GM12878 (cell line): Measurements from ENCODE around the gene CHMP1B. TPM values are rescaled to one million over a fixed set of nuclear protein-coding genes. Genes with fewer than 3 reads are reported as not detected.

Source experiments
- ATAC-seq: fragments of 200-7000 bp; cut with Tn5 transposase; 3 replicates; pipeline ENCODE4 v1.9.1; 2020; ENCODE audit warnings: mild to moderate bottlenecking, moderate library complexity
- BruUV-seq: library from RNA; stranded (reverse); fragments of 400-500 nt; replicated peaks from 2 replicates; lab custom pipeline; 2021; lab: Mats Ljungman, UMichigan
- CTCF ChIA-PET: fragments of 300-600 bp; sonication (Branson Sonifier 250); formaldehyde crosslinking; extraction: SDS; loops from one replicate; lab custom pipeline; 2021; ENCODE audit warnings: inconsistent platforms; lab: Yijun Ruan, JAX
- POLR2A ChIA-PET: fragments of 350-600 bp; formaldehyde crosslinking; extraction: SDS; loops from one replicate; lab custom pipeline; 2021; ENCODE audit warnings: inconsistent platforms; lab: Charles Lee
- RAD21 ChIA-PET: fragments of 300-600 bp; sonication (Branson Sonifier 250); formaldehyde crosslinking; loops from one replicate; lab custom pipeline; 2023; ENCODE audit warnings: antibody characterized with exemption; ENCODE audit not compliant: unreplicated experiment; lab: Charles Lee
- SMC1A ChIA-PET: fragments of 300-600 bp; sonication (Branson Sonifier 250); formaldehyde crosslinking; loops from one replicate; lab custom pipeline; 2023; ENCODE audit not compliant: unreplicated experiment, uncharacterized antibody; lab: Charles Lee
- DNase-seq: peaks from one replicate; pipeline ENCODE4 v3.0.0-alpha.2; 2011; ENCODE audit warnings: low read depth, low spot score
- FAIRE-seq: peaks from 3 replicates; lab custom pipeline; 2011; peaks lifted over from hg19 to GRCh38; lab: Jason Lieb, UNC
- H2AFZ ChIP-seq: 2 replicates; pipeline ENCODE4 v1.6.0; 2011; ENCODE audit warnings: low read depth, low read length, control low read depth; ENCODE audit not compliant: control insufficient read depth
- H3K27ac ChIP-seq: 2 replicates; pipeline ENCODE4 v1.5.1; 2011; ENCODE audit warnings: control low read depth; ENCODE audit not compliant: control insufficient read depth, insufficient read depth
- H3K27me3 ChIP-seq, 2 experiments: replicated peaks in 1 of 2; 2 replicates each; pipeline versions ENCODE4 v1.6.0 to v1.6.1; 2011; ENCODE audit warnings: low read length in 1 of 2; ENCODE audit not compliant: control insufficient read depth in 2 of 2, insufficient read depth in 2 of 2
- H3K36me3 ChIP-seq, 2 experiments: 2 replicates each; pipeline ENCODE4 v1.5.1; 2011; ENCODE audit warnings: low read length in 1 of 2; ENCODE audit not compliant: control insufficient read depth in 2 of 2, insufficient read depth in 2 of 2
- H3K4me1 ChIP-seq: 2 replicates; pipeline ENCODE4 v1.6.1; 2011; ENCODE audit warnings: mild to moderate bottlenecking, low read length, moderate library complexity, mixed read lengths; ENCODE audit not compliant: control insufficient read depth, insufficient read depth
- H3K4me2 ChIP-seq: 2 replicates; pipeline ENCODE4 v1.6.0; 2011; ENCODE audit warnings: control low read depth; ENCODE audit not compliant: control insufficient read depth, insufficient read depth
- H3K4me3 ChIP-seq: fragments of 200-600 bp; sonication (generic); 2 replicates; pipeline ENCODE4 v1.5.1; 2016
- H3K79me2 ChIP-seq: 2 replicates; pipeline ENCODE4 v1.6.0; 2011; ENCODE audit warnings: low read length; ENCODE audit not compliant: control insufficient read depth, insufficient read depth
- H3K9ac ChIP-seq: 2 replicates; pipeline ENCODE4 v1.8.0; 2011; ENCODE audit warnings: low read length, control low read depth, mixed read lengths; ENCODE audit not compliant: control insufficient read depth, insufficient read depth
- H3K9me3 ChIP-seq: replicated peaks from 3 replicates; pipeline ENCODE4 v1.5.1; 2011; ENCODE audit warnings: mild to moderate bottlenecking, low read length; ENCODE audit not compliant: control insufficient read depth, insufficient read depth
- H4K20me1 ChIP-seq: 2 replicates; pipeline ENCODE4 v1.6.0; 2011; ENCODE audit not compliant: control insufficient read depth, insufficient read depth
- ATF7 ChIP-seq: fragments of 450-650 bp; IDR thresholded peaks from 2 replicates; pipeline ENCODE4 v1.6.1; 2016; ENCODE audit warnings: low read depth, mild to moderate bottlenecking
- EGR1 ChIP-seq, 2 experiments: IDR thresholded peaks; 1 replicate in 1 of 2; 2 replicates in 1 of 2; pipeline ENCODE4 v1.6.1; 2011 to 2012; ENCODE audit warnings: low read depth in 2 of 2, low read length in 2 of 2, borderline replicate concordance in 1 of 2, mild to moderate bottlenecking in 1 of 2, moderate library complexity in 1 of 2
- EP300 ChIP-seq, 2 experiments: fragments of 150-350 bp in 1 of 2; IDR thresholded peaks; 2 replicates each; pipeline ENCODE4 v1.6.1; 2011 to 2012; ENCODE audit warnings: low read depth in 2 of 2, low read length in 2 of 2, borderline replicate concordance in 1 of 2, improper control_type of control experiment in 1 of 2, inconsistent platforms in 1 of 2; ENCODE audit not compliant: control insufficient read depth in 1 of 2
- KDM1A ChIP-seq: fragments of 200-600 bp; sonication (generic); IDR thresholded peaks from 2 replicates; pipeline ENCODE4 v1.6.1; 2016; ENCODE audit warnings: borderline replicate concordance
- KLF5 ChIP-seq: fragments of 450-650 bp; IDR thresholded peaks from 2 replicates; pipeline ENCODE4 v1.6.1; 2014; ENCODE audit warnings: mild to moderate bottlenecking; ENCODE audit not compliant: partially characterized antibody
- MYB ChIP-seq: fragments of 150-350 bp; IDR thresholded peaks from 2 replicates; pipeline ENCODE4 v1.6.1; 2014; ENCODE audit warnings: mild to moderate bottlenecking, low read depth, low read length, borderline replicate concordance
- NBN ChIP-seq: fragments of 450-650 bp; IDR thresholded peaks from 2 replicates; pipeline ENCODE4 v1.6.1; 2016
- POLR2A ChIP-seq: IDR thresholded peaks from 2 replicates; pipeline ENCODE4 v1.6.1; 2011; ENCODE audit warnings: low read depth, mild to moderate bottlenecking, low read length
- POLR2AphosphoS5 ChIP-seq: IDR thresholded peaks from 2 replicates; pipeline ENCODE4 v1.6.1; 2011; ENCODE audit warnings: mild to moderate bottlenecking, low read length, inconsistent platforms
- RAD21 ChIP-seq: IDR thresholded peaks from 2 replicates; pipeline ENCODE4 v1.6.1; 2011; ENCODE audit warnings: mild to moderate bottlenecking, low read depth, low read length, moderate library complexity; ENCODE audit not compliant: insufficient read depth
- TBL1XR1 ChIP-seq: IDR thresholded peaks from 2 replicates; pipeline ENCODE4 v1.6.1; 2012; ENCODE audit warnings: low read depth, low read length, improper control_type of control experiment
- WGBS: methylation state at CpG from one replicate; pipeline ENCODE4 v1.1.6; 2016; ENCODE audit warnings: low lambda C conversion rate; ENCODE audit not compliant: insufficient replicate concordance, insufficient coverage; ENCODE audit errors: missing lambda C conversion rate; 5-methylcytosine and 5-hydroxymethylcytosine counted together
- in situ Hi-C: fragments of 300-500 bp; cut with MboI; formaldehyde crosslinking; loops from 9 replicates; pipeline ENCODE4 v1.14.3; 2018; ENCODE audit warnings: mixed read lengths
- intact Hi-C: fragments of 100-400 bp; cut with micrococcal nuclease; formaldehyde crosslinking; loops from one replicate; pipeline ENCODE4 v1.14.2; 2022; ENCODE audit not compliant: unreplicated experiment
- polyA plus RNA-seq, 11 experiments: library from polyadenylated mRNA; depleted of rRNA in 4 of 11; unstranded in 6 of 11; stranded (reverse) in 5 of 11; fragments of >200 nt; fragmentation: Nextera tagmentation in 4 of 11; fragmentation: Illumina TruSeq in 1 of 11; extraction: Ambion mirVana in 4 of 11; extraction: Trizol in 1 of 11; gene quantifications; 1 replicate in 1 of 11; 2 replicates in 10 of 11; pipeline versions ENCODE4 v1.2.1 to v1.2.3, GENCODE V29; 2011 to 2016; ENCODE audit warnings: inconsistent platforms in 2 of 11, missing spikeins in 2 of 11, low read depth in 1 of 11
- total RNA-seq, 4 experiments: library from RNA; depleted of rRNA in 3 of 4; stranded (reverse); fragments of >200 nt in 3 of 4; fragmentation: Illumina TruSeq in 1 of 4; extraction: Trizol in 1 of 4; gene quantifications; 2 replicates each; pipeline versions ENCODE4 v1.2.1 to v1.2.3, GENCODE V29; 2013 to 2021
- TF ChIP-seq, protein P1 (sequence below): fragments of 450-650 bp; IDR thresholded peaks from 2 replicates; pipeline ENCODE4 v1.6.1; 2016; ENCODE audit warnings: mild to moderate bottlenecking
- TF ChIP-seq, protein P2 (sequence below): fragments of 450-650 bp; IDR thresholded peaks from 2 replicates; pipeline ENCODE4 v1.6.1; 2017; ENCODE audit warnings: mild to moderate bottlenecking
- TF ChIP-seq, protein P3 (sequence below): fragments of 450-650 bp; IDR thresholded peaks from 2 replicates; pipeline ENCODE4 v1.6.1; 2014; ENCODE audit warnings: mild to moderate bottlenecking
- TF ChIP-seq, protein P4 (sequence below): fragments of 450-650 bp; IDR thresholded peaks from 2 replicates; pipeline ENCODE4 v1.6.1; 2018; ENCODE audit warnings: borderline replicate concordance, mild to moderate bottlenecking; ENCODE audit not compliant: partially characterized antibody
- TF ChIP-seq, protein P5 (sequence below): IDR thresholded peaks from 2 replicates; pipeline ENCODE4 v1.6.1; 2011; ENCODE audit warnings: mild to moderate bottlenecking, low read depth, low read length, moderate library complexity; ENCODE audit not compliant: insufficient replicate concordance

Gene CHMP1B
- total and polyA plus RNA-seq, 10 of the 15 experiments (the other 5 are each of a cell fraction or from before 2014, with no cell fraction given) = 8.5 to 24.0 (median 18.6) TPM

DNA sequence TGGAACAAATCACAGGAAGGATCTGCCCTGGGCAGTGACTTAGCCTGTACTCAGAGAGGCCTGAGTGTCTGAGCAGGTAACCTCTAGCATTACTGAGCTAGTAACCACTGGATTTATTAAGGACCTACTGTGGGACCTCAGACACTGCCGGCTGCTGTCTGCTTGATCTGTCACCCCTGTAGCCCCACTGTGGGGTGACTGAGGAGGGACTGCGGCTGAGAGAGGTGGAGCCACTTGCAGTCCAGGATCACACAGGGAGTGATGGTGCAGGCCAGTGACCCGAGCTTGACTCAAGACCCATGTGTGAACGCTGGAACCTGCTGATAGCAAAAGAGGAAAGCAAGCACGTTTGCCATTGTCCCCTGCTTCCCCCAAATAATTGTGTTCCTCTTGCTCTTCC is 15.6 kb downstream of the CHMP1B start (continued):
- TF ChIP-seq KLF5 (no peak), POLR2AphosphoS5 (no peak), TBL1XR1 (no peak), MYB (no peak), KDM1A (no peak)
- TF ChIP-seq, protein P1, sequence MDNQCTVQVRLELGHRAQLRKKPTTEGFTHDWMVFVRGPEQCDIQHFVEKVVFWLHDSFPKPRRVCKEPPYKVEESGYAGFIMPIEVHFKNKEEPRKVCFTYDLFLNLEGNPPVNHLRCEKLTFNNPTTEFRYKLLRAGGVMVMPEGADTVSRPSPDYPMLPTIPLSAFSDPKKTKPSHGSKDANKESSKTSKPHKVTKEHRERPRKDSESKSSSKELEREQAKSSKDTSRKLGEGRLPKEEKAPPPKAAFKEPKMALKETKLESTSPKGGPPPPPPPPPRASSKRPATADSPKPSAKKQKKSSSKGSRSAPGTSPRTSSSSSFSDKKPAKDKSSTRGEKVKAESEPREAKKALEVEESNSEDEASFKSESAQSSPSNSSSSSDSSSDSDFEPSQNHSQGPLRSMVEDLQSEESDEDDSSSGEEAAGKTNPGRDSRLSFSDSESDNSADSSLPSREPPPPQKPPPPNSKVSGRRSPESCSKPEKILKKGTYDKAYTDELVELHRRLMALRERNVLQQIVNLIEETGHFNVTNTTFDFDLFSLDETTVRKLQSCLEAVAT = no peak
- TF ChIP-seq, protein P2, sequence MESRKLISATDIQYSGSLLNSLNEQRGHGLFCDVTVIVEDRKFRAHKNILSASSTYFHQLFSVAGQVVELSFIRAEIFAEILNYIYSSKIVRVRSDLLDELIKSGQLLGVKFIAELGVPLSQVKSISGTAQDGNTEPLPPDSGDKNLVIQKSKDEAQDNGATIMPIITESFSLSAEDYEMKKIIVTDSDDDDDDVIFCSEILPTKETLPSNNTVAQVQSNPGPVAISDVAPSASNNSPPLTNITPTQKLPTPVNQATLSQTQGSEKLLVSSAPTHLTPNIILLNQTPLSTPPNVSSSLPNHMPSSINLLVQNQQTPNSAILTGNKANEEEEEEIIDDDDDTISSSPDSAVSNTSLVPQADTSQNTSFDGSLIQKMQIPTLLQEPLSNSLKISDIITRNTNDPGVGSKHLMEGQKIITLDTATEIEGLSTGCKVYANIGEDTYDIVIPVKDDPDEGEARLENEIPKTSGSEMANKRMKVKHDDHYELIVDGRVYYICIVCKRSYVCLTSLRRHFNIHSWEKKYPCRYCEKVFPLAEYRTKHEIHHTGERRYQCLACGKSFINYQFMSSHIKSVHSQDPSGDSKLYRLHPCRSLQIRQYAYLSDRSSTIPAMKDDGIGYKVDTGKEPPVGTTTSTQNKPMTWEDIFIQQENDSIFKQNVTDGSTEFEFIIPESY = no peak
- TF ChIP-seq, protein P3, sequence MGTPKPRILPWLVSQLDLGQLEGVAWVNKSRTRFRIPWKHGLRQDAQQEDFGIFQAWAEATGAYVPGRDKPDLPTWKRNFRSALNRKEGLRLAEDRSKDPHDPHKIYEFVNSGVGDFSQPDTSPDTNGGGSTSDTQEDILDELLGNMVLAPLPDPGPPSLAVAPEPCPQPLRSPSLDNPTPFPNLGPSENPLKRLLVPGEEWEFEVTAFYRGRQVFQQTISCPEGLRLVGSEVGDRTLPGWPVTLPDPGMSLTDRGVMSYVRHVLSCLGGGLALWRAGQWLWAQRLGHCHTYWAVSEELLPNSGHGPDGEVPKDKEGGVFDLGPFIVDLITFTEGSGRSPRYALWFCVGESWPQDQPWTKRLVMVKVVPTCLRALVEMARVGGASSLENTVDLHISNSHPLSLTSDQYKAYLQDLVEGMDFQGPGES = no peak

DNA sequence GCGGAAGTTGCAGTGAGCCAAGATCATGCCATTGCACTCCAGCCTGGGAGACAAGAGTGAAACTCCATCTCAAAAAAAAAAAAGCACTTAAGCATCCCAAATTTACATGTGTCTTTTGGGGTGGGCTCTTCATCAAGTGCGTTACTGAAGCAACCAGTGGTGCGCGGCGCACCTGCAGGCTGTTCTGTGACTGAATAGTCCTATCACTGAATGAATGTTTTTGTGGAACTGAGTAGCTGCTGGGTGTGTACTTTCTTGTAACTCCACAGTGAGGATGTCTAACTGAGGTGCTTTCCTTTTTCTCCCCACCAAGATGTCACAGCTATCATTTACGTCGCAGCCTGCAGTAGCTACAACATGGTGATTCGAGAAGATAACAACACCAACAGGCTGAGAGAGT is 17.0 kb downstream of the CHMP1B start:
- H4K20me1 ChIP-seq = no peaks in the 10 kb centered on the region
- no peaks in the 10 kb centered on the region for H3K79me2 ChIP-seq
- H3K27ac ChIP-seq = no peak overlapping the region
- no peaks in the 10 kb centered on the region; a peak in 1 of 4 replicates for H3K27me3 ChIP-seq
- 35% methylated on average over 8 of the region's 8 CpGs for WGBS
- ChIA-PET RAD21 (no interaction called here), POLR2A (no interaction called here), SMC1A (no interaction called here), CTCF (no interaction called here)
- DNase-seq (no peak), FAIRE-seq (no peak), ATAC-seq (no peak)
- H3K9me3 ChIP-seq = no peaks in the 10 kb centered on the region
- no TSS peak for BruUV-seq
- H2AFZ ChIP-seq = no peak overlapping the region
- in situ Hi-C loops = no loop called here
- no peaks in the 10 kb centered on the region for H3K36me3 ChIP-seq
- no peak overlapping the region for H3K4me3 ChIP-seq
- no peak overlapping the region for H3K4me2 ChIP-seq
- intact Hi-C loops = no loop called here
- H3K9ac ChIP-seq = no peak overlapping the region
- no peaks in the 10 kb centered on the region for H3K4me1 ChIP-seq
- TF ChIP-seq EGR1 (IDR thresholded peaks at IDR 0.05; ENCODE audit: borderline replicate concordance in 1 of 2, low read depth in 2 of 2, low read length in 2 of 2) = no peak
- TF ChIP-seq, protein P4, sequence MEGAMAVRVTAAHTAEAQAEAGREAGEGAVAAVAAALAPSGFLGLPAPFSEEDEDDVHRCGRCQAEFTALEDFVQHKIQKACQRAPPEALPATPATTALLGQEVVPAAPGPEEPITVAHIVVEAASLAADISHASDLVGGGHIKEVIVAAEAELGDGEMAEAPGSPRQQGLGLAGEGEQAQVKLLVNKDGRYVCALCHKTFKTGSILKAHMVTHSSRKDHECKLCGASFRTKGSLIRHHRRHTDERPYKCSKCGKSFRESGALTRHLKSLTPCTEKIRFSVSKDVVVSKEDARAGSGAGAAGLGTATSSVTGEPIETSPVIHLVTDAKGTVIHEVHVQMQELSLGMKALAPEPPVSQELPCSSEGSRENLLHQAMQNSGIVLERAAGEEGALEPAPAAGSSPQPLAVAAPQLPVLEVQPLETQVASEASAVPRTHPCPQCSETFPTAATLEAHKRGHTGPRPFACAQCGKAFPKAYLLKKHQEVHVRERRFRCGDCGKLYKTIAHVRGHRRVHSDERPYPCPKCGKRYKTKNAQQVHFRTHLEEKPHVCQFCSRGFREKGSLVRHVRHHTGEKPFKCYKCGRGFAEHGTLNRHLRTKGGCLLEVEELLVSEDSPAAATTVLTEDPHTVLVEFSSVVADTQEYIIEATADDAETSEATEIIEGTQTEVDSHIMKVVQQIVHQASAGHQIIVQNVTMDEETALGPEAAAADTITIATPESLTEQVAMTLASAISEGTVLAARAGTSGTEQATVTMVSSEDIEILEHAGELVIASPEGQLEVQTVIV = no peak
- TF ChIP-seq RAD21 = no peak
- TF ChIP-seq, protein P5, sequence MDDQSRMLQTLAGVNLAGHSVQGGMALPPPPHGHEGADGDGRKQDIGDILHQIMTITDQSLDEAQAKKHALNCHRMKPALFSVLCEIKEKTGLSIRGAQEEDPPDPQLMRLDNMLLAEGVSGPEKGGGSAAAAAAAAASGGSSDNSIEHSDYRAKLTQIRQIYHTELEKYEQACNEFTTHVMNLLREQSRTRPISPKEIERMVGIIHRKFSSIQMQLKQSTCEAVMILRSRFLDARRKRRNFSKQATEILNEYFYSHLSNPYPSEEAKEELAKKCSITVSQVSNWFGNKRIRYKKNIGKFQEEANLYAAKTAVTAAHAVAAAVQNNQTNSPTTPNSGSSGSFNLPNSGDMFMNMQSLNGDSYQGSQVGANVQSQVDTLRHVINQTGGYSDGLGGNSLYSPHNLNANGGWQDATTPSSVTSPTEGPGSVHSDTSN = no peak
- TF ChIP-seq POLR2A = no peak
- TF ChIP-seq NBN = no peak
- no peak for TF ChIP-seq ATF7
- TF ChIP-seq MYB = no peak
- no peak for TF ChIP-seq EP300 (IDR thresholded peaks at IDR 0.05; ENCODE audit: borderline replicate concordance in 1 of 2, control insufficient read depth in 1 of 2, low read depth in 2 of 2, low read length in 2 of 2)
